Neural progenitor cell (in vitro differentiated cells): Measurements from ENCODE around the gene TSSK2.

Experiments
- CTCF ChIP-seq: fragments of 200-600 bp; sonication (generic); IDR thresholded peaks from 2 replicates; pipeline ENCODE4 v1.5.1; 2017; ENCODE audit warnings: antibody characterized with exemption, mild to moderate bottlenecking
- EZH2 ChIP-seq: fragments of 200-600 bp; sonication (generic); IDR thresholded peaks from 2 replicates; pipeline ENCODE4 v1.6.1; 2017; ENCODE audit warnings: antibody characterized with exemption, mild to moderate bottlenecking, moderate library complexity
- EZH2phosphoT487 ChIP-seq: fragments of 200-600 bp; sonication (generic); IDR thresholded peaks from 2 replicates; pipeline ENCODE4 v1.6.1; 2017; ENCODE audit warnings: antibody characterized with exemption

GRCh38 chr22:19082101-19082500, 49.0 kb upstream of the TSSK2 start:
- TF ChIP-seq CTCF, result no peak
- TF ChIP-seq EZH2phosphoT487, result no peak
- TF ChIP-seq EZH2, result no peak
